ENCODE results near the gene SAPCD2. TPM values are rescaled to one million over a fixed set of nuclear protein-coding genes. Genes with fewer than 3 reads are reported as not detected.

SAPCD2 gene
- total and polyA plus RNA-seq, 2 of the 8 experiments (the other 6 are each of a cell fraction or from before 2014, with no cell fraction given), result 12.7 to 32.1 TPM

DNA sequence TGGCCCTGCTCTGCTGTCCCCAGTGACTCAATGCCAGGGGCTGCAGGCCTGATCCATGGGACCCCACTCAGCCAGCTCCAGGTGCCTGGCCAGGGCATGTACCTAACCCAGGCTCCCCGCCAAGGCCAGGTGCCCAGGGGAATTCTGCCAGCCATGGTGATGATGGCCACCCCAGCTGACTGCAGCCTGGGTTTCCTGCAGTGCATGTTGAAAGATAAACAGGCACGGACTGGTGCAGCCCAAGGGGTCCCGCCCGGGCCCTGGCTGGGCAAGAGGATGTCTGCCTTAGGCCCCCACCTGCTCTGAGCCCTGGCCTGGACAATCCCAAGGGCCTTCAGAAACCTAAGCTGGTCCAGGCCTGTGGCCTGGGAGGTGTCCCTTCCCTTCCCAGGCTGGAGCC, 43.5 kb downstream of the SAPCD2 start:
- Histone ChIP-seq H3K36me3 (ENCODE audit: control insufficient read depth in 2 of 4, insufficient read depth in 4 of 4, low read length in 3 of 4) (no peaks in the 10 kb centered on the region), H3K4me1 (replicated peaks in 1 of 4; ENCODE audit: control insufficient read depth in 3 of 4, insufficient read depth in 4 of 4, low read length in 3 of 4) (peaks cover 0 to 14% (median 6%) of the 10 kb centered on the region in 4 experiments; a peak in 5 of 7 replicates), H2BK20ac (ENCODE audit: low read length) (no peak overlapping the region), H3K27me3 (replicated peaks in 1 of 4; ENCODE audit: control insufficient read depth in 3 of 4, extremely low read depth in 1 of 4, insufficient read depth in 3 of 4, low read length in 3 of 4) (peaks cover 1 to 27% (median 15%) of the 10 kb centered on the region in 4 experiments; a peak in 6 of 7 replicates), H2BK12ac (ENCODE audit: low read depth, low read length) (no peak overlapping the region), H3K23me2 (ENCODE audit: low read depth, low read length) (peaks cover 4% of the 10 kb centered on the region; the same call in 1 of the 2 replicates), H2BK120ac (replicated peaks; ENCODE audit: low read depth, low read length) (no peak overlapping the region), H3K4me2 (ENCODE audit: insufficient read depth in 1 of 2, low read depth in 2 of 2, low read length in 2 of 2) (peak overlapping the region in 1 of 2 experiments; percentile 39; a peak in 1 of 4 replicates), H3K9me3 (ENCODE audit: insufficient read depth in 2 of 2, low read depth in 1 of 2, low read length in 1 of 2) (no peaks in the 10 kb centered on the region), H2AK5ac (ENCODE audit: low read depth, low read length) (no peak overlapping the region), H4K8ac (ENCODE audit: extremely low read depth, insufficient read depth, low read length) (no peak overlapping the region), H3K23ac (ENCODE audit: insufficient read length) (no peak overlapping the region), H3K27ac (ENCODE audit: low read depth, low read length) (no peak overlapping the region), H3K4me3 (ENCODE audit: extremely low read depth in 1 of 4, insufficient read depth in 2 of 4, low read depth in 3 of 4, low read length in 4 of 4) (no peak overlapping the region), H3K18ac (ENCODE audit: extremely low read depth, low read length) (no peak overlapping the region), H3K79me2 (ENCODE audit: control insufficient read depth in 1 of 2, insufficient read depth in 2 of 2, low read length in 2 of 2) (no peaks in the 10 kb centered on the region), H3K14ac (ENCODE audit: insufficient read length) (no peak overlapping the region), H2AFZ (ENCODE audit: low read length) (no peak overlapping the region), H3K9ac (replicated peaks in 1 of 4; ENCODE audit: extremely low read depth in 1 of 4, low read depth in 3 of 4, low read length in 3 of 4) (no peak overlapping the region), H2BK15ac (ENCODE audit: low read length) (no peak overlapping the region), H3K4ac (replicated peaks; ENCODE audit: insufficient read length, low read depth, low read length) (no peak overlapping the region), H4K5ac (ENCODE audit: insufficient read length, low read depth, low read length) (no peak overlapping the region), H3K79me1 (ENCODE audit: low read depth, low read length) (no peaks in the 10 kb centered on the region), H3K56ac (replicated peaks; ENCODE audit: insufficient read length, low read depth, low read length) (no peak overlapping the region), H2BK5ac (ENCODE audit: low read depth, low read length) (no peak overlapping the region), H4K20me1 (replicated peaks in 1 of 2; ENCODE audit: control insufficient read depth in 1 of 2, insufficient read depth in 2 of 2, low read length in 2 of 2) (peaks cover 0 to 4% of the 10 kb centered on the region in 2 experiments), H4K91ac (replicated peaks; ENCODE audit: insufficient read length, low read length) (no peak overlapping the region)
- DNase-seq (ENCODE audit: low read depth in 1 of 2, low spot score in 2 of 2) (no peak), FAIRE-seq (no peak)
- CTCF ChIA-PET (ENCODE audit: partially characterized antibody), result interaction anchor here (0.6 to 8.5 kb wide), 13 partner anchors 8 to 333 kb away, joined by 3 to 110 read pairs (median 5); partner anchors contain the start of genes C8G, CLIC3, NPDC1 and PAXX
- POLR2A ChIA-PET (ENCODE audit: partially characterized antibody), result interaction anchor here (1.2 kb wide), 1 partner anchor 13 kb away, joined by 3 read pairs; no protein-coding TSS in a partner anchor
- WGBS, 2 experiments (ENCODE audit: extremely low coverage in 1 of 2, insufficient coverage in 1 of 2, insufficient read length in 1 of 2, insufficient replicate concordance in 2 of 2, low coverage in 1 of 2, low lambda C conversion rate in 2 of 2, missing lambda C conversion rate in 1 of 2), result 93% methylated on average over 4 of the region's 4 CpGs; no CpG with 5 or more reads in 1 of the 2 experiments
- TF ChIP-seq BACH1 (IDR thresholded peaks at IDR 0.05; ENCODE audit: low read length) (no peak), YY1 (IDR thresholded peaks at IDR 0.05; ENCODE audit: low read depth, low read length) (no peak), SAP30 (IDR thresholded peaks at IDR 0.05; ENCODE audit: insufficient read depth, insufficient replicate concordance, low read length) (no peak), TAF7 (optimal IDR thresholded peaks at IDR 0.05; ENCODE audit: borderline replicate concordance, low read depth, low read length) (no peak), EP300 (IDR thresholded peaks at IDR 0.05; ENCODE audit: borderline replicate concordance in 1 of 2, low read depth in 2 of 2, low read length in 2 of 2) (no peak), TCF12 (IDR thresholded peaks at IDR 0.05; ENCODE audit: low read depth, low read length) (no peak), TEAD4 (IDR thresholded peaks at IDR 0.05; ENCODE audit: low read depth, low read length) (no peak), KDM4A (IDR thresholded peaks at IDR 0.05; ENCODE audit: low read depth, low read length, severe bottlenecking) (no peak), GABPA (IDR thresholded peaks at IDR 0.05; ENCODE audit: borderline replicate concordance, insufficient read depth, low read length) (no peak)
- TF ChIP-seq, protein P1, sequence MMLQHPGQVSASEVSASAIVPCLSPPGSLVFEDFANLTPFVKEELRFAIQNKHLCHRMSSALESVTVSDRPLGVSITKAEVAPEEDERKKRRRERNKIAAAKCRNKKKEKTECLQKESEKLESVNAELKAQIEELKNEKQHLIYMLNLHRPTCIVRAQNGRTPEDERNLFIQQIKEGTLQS (IDR thresholded peaks at IDR 0.05; ENCODE audit: insufficient read depth, low read depth, low read length), result no peak
